WTC11 (cell line): ENCODE results near the gene LAD1. TPM values are rescaled to one million over a fixed set of nuclear protein-coding genes. Genes with fewer than 3 reads are reported as not detected.

Experiments used
- ATAC-seq: fragments of 200-7000 bp; cut with Tn5 transposase; 2 replicates; pipeline ENCODE4 v1.10.0; 2021; ENCODE audit warnings: mild to moderate bottlenecking, moderate library complexity
- CTCF ChIA-PET: fragments of 300-600 bp; sonication (Branson Sonifier 250); formaldehyde crosslinking; loops from one replicate; lab custom pipeline; 2021; ENCODE audit warnings: antibody characterized with exemption; lab: Charles Lee
- POLR2A ChIA-PET: fragments of 350-600 bp; sonication (Branson Sonifier 250); formaldehyde crosslinking; loops from one replicate; lab custom pipeline; 2021; ENCODE audit warnings: antibody characterized with exemption; lab: Charles Lee
- DNase-seq: peaks from one replicate; pipeline ENCODE4 v3.0.0; 2021; ENCODE audit warnings: low spot score
- H3K27ac Mint-ChIP-seq: 2 replicates; pipeline ENCODE4 v1.8.0; 2021; ENCODE audit warnings: mixed read lengths
- H3K27me3 Mint-ChIP-seq: 2 replicates; pipeline ENCODE4 v1.8.0; 2021; ENCODE audit warnings: low read depth, mild to moderate bottlenecking, moderate library complexity, mixed read lengths
- H3K36me3 Mint-ChIP-seq: 2 replicates; pipeline ENCODE4 v1.8.0; 2021; ENCODE audit warnings: mixed read lengths
- H3K4me1 Mint-ChIP-seq: 2 replicates; pipeline ENCODE4 v1.8.0; 2022; ENCODE audit warnings: mixed read lengths
- H3K4me3 Mint-ChIP-seq: 2 replicates; pipeline ENCODE4 v1.8.0; 2021; ENCODE audit warnings: mild to moderate bottlenecking, moderate library complexity, mixed read lengths
- H3K9me3 Mint-ChIP-seq: 2 replicates; pipeline ENCODE4 v1.8.0; 2021; ENCODE audit warnings: mixed read lengths
- CBFB ChIP-seq: sonication (generic); formaldehyde crosslinking; IDR thresholded peaks from 2 replicates; pipeline ENCODE4 v1.8.1; 2022; ENCODE audit warnings: mild to moderate bottlenecking, low read depth, missing genetic modification reagents
- FOXJ3 ChIP-seq: sonication (generic); formaldehyde crosslinking; IDR thresholded peaks from 2 replicates; pipeline ENCODE4 v1.9.0; 2021; ENCODE audit warnings: missing genetic modification reagents, mild to moderate bottlenecking, borderline replicate concordance
- GTF2I ChIP-seq: fragments of 250-450 bp; sonication (Bioruptor Pico); conservative IDR thresholded peaks from 2 replicates; pipeline ENCODE4 v1.4.0; 2021; ENCODE audit warnings: mild to moderate bottlenecking
- JAZF1 ChIP-seq: fragments of 250-450 bp; sonication (Bioruptor Pico); IDR thresholded peaks from 2 replicates; pipeline ENCODE4 v1.9.0; 2021; ENCODE audit warnings: moderate library complexity, mild to moderate bottlenecking, inconsistent platforms
- NFATC4 ChIP-seq: fragments of 250-450 bp; sonication (Bioruptor Pico); IDR thresholded peaks from 2 replicates; pipeline ENCODE4 v1.9.0; 2021; ENCODE audit warnings: mild to moderate bottlenecking
- NR2C2 ChIP-seq: sonication (generic); formaldehyde crosslinking; IDR thresholded peaks from 2 replicates; pipeline ENCODE4 v1.8.0; 2022; ENCODE audit warnings: mild to moderate bottlenecking, missing genetic modification reagents
- NR3C1 ChIP-seq: sonication (generic); formaldehyde crosslinking; conservative IDR thresholded peaks from 2 replicates; pipeline ENCODE4 v1.8.1; 2023; ENCODE audit warnings: low read depth, mild to moderate bottlenecking, missing genetic modification reagents
- RELA ChIP-seq: sonication (generic); formaldehyde crosslinking; IDR thresholded peaks from 2 replicates; pipeline ENCODE4 v1.8.1; 2022; ENCODE audit warnings: missing genetic modification reagents, mild to moderate bottlenecking, borderline replicate concordance
- RORB ChIP-seq: fragments of 250-450 bp; sonication (Bioruptor Pico); IDR thresholded peaks from 2 replicates; pipeline ENCODE4 v1.9.0; 2021; ENCODE audit warnings: mild to moderate bottlenecking
- TP53 ChIP-seq: sonication (generic); formaldehyde crosslinking; IDR thresholded peaks from 2 replicates; pipeline ENCODE4 v1.8.1; 2023; ENCODE audit warnings: mild to moderate bottlenecking, missing genetic modification reagents
- ZBTB21 ChIP-seq: sonication (generic); formaldehyde crosslinking; IDR thresholded peaks from 2 replicates; pipeline ENCODE4 v1.8.1; 2023; ENCODE audit warnings: mild to moderate bottlenecking, missing genetic modification reagents, borderline replicate concordance
- ZNF232 ChIP-seq: sonication (generic); formaldehyde crosslinking; IDR thresholded peaks from 2 replicates; pipeline ENCODE4 v1.8.0; 2022; ENCODE audit warnings: mild to moderate bottlenecking, missing genetic modification reagents
- ZNF423 ChIP-seq: fragments of 250-450 bp; sonication (Bioruptor Pico); IDR thresholded peaks from 2 replicates; pipeline ENCODE4 v2.1.2; 2022; ENCODE audit warnings: mild to moderate bottlenecking, moderate library complexity
- total RNA-seq: library from RNA; stranded (reverse); gene quantifications from 3 replicates; pipeline ENCODE4 v1.2.3, GENCODE V29; 2021
- TF ChIP-seq, protein P1 (sequence below): sonication (generic); formaldehyde crosslinking; IDR thresholded peaks from 2 replicates; pipeline ENCODE4 v1.8.1; 2023; ENCODE audit warnings: mild to moderate bottlenecking, moderate library complexity, missing genetic modification reagents
- TF ChIP-seq, protein P2 (sequence below): sonication (generic); formaldehyde crosslinking; IDR thresholded peaks from 2 replicates; pipeline ENCODE4 v1.8.1; 2022; ENCODE audit warnings: missing genetic modification reagents, borderline replicate concordance
- TF ChIP-seq, protein P3 (sequence below): sonication (generic); formaldehyde crosslinking; IDR thresholded peaks from 2 replicates; pipeline ENCODE4 v1.8.0; 2022; ENCODE audit warnings: mild to moderate bottlenecking, missing genetic modification reagents
- TF ChIP-seq, protein P4 (sequence below): sonication (generic); formaldehyde crosslinking; IDR thresholded peaks from 2 replicates; pipeline ENCODE4 v1.8.0; 2022; ENCODE audit warnings: missing genetic modification reagents
- TF ChIP-seq, protein P5 (sequence below): sonication (generic); formaldehyde crosslinking; IDR thresholded peaks from 2 replicates; pipeline ENCODE4 v1.8.0; 2022; ENCODE audit warnings: mild to moderate bottlenecking, missing genetic modification reagents
- TF ChIP-seq, protein P6 (sequence below): sonication (generic); formaldehyde crosslinking; IDR thresholded peaks from 2 replicates; pipeline ENCODE4 v1.8.1; 2023; ENCODE audit warnings: mild to moderate bottlenecking, missing genetic modification reagents, moderate library complexity
- TF ChIP-seq, protein P7 (sequence below): sonication (generic); formaldehyde crosslinking; IDR thresholded peaks from 2 replicates; pipeline ENCODE4 v1.8.1; 2022; ENCODE audit warnings: low read depth, mild to moderate bottlenecking, moderate library complexity, missing genetic modification reagents, borderline replicate concordance
- TF ChIP-seq, protein P8 (sequence below): sonication (generic); formaldehyde crosslinking; conservative IDR thresholded peaks from 2 replicates; pipeline ENCODE4 v1.8.1; 2023; ENCODE audit warnings: mild to moderate bottlenecking, low read depth, missing genetic modification reagents, moderate library complexity

LAD1 gene
- total RNA-seq, 1 experiment from 2014 or later, result 14.9 TPM

DNA sequence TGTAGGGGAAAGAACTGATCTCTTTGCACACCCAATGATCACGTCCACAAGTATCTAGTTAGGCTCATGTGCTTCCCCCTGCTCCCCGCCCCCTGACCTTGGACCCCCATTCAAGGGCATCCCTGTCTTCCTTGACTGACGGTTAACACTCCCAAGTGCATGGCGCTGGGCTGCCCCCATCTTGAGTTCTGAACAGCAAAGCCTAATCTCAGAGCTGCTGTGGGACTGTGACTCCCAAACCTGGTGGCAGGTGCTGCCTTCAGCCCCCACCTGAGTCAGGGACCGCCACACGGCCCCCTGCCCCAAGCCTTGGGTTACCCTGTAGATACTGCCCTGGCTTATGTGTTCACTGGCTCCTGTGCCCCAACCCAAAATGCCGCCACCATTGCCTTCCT is 21.5 kb upstream of the LAD1 start (continued):
- TF ChIP-seq, protein P1, sequence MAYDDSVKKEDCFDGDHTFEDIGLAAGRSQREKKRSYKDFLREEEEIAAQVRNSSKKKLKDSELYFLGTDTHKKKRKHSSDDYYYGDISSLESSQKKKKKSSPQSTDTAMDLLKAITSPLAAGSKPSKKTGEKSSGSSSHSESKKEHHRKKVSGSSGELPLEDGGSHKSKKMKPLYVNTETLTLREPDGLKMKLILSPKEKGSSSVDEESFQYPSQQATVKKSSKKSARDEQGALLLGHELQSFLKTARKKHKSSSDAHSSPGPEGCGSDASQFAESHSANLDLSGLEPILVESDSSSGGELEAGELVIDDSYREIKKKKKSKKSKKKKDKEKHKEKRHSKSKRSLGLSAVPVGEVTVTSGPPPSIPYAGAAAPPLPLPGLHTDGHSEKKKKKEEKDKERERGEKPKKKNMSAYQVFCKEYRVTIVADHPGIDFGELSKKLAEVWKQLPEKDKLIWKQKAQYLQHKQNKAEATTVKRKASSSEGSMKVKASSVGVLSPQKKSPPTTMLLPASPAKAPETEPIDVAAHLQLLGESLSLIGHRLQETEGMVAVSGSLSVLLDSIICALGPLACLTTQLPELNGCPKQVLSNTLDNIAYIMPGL (CRISPR knock-in tag), result no peak
- TF ChIP-seq, protein P2, sequence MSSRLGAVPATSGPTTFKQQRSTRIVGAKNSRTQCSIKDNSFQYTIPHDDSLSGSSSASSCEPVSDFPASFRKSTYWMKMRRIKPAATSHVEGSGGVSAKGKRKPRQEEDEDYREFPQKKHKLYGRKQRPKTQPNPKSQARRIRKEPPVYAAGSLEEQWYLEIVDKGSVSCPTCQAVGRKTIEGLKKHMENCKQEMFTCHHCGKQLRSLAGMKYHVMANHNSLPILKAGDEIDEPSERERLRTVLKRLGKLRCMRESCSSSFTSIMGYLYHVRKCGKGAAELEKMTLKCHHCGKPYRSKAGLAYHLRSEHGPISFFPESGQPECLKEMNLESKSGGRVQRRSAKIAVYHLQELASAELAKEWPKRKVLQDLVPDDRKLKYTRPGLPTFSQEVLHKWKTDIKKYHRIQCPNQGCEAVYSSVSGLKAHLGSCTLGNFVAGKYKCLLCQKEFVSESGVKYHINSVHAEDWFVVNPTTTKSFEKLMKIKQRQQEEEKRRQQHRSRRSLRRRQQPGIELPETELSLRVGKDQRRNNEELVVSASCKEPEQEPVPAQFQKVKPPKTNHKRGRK (CRISPR knock-in tag), result no peak
- TF ChIP-seq, protein P3, sequence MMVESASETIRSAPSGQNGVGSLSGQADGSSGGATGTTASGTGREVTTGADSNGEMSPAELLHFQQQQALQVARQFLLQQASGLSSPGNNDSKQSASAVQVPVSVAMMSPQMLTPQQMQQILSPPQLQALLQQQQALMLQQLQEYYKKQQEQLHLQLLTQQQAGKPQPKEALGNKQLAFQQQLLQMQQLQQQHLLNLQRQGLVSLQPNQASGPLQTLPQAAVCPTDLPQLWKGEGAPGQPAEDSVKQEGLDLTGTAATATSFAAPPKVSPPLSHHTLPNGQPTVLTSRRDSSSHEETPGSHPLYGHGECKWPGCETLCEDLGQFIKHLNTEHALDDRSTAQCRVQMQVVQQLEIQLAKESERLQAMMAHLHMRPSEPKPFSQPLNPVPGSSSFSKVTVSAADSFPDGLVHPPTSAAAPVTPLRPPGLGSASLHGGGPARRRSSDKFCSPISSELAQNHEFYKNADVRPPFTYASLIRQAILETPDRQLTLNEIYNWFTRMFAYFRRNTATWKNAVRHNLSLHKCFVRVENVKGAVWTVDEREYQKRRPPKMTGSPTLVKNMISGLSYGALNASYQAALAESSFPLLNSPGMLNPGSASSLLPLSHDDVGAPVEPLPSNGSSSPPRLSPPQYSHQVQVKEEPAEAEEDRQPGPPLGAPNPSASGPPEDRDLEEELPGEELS (CRISPR knock-in tag), result no peak
- TF ChIP-seq, protein P4, sequence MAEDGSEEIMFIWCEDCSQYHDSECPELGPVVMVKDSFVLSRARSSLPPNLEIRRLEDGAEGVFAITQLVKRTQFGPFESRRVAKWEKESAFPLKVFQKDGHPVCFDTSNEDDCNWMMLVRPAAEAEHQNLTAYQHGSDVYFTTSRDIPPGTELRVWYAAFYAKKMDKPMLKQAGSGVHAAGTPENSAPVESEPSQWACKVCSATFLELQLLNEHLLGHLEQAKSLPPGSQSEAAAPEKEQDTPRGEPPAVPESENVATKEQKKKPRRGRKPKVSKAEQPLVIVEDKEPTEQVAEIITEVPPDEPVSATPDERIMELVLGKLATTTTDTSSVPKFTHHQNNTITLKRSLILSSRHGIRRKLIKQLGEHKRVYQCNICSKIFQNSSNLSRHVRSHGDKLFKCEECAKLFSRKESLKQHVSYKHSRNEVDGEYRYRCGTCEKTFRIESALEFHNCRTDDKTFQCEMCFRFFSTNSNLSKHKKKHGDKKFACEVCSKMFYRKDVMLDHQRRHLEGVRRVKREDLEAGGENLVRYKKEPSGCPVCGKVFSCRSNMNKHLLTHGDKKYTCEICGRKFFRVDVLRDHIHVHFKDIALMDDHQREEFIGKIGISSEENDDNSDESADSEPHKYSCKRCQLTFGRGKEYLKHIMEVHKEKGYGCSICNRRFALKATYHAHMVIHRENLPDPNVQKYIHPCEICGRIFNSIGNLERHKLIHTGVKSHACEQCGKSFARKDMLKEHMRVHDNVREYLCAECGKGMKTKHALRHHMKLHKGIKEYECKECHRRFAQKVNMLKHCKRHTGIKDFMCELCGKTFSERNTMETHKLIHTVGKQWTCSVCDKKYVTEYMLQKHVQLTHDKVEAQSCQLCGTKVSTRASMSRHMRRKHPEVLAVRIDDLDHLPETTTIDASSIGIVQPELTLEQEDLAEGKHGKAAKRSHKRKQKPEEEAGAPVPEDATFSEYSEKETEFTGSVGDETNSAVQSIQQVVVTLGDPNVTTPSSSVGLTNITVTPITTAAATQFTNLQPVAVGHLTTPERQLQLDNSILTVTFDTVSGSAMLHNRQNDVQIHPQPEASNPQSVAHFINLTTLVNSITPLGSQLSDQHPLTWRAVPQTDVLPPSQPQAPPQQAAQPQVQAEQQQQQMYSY, result no peak
- TF ChIP-seq, protein P5, sequence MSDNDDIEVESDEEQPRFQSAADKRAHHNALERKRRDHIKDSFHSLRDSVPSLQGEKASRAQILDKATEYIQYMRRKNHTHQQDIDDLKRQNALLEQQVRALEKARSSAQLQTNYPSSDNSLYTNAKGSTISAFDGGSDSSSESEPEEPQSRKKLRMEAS (CRISPR knock-in tag), result no peak
- TF ChIP-seq JAZF1 (CRISPR knock-in tag) (no peak), CBFB (CRISPR knock-in tag) (no peak), NR3C1 (no peak)
- TF ChIP-seq, protein P6, sequence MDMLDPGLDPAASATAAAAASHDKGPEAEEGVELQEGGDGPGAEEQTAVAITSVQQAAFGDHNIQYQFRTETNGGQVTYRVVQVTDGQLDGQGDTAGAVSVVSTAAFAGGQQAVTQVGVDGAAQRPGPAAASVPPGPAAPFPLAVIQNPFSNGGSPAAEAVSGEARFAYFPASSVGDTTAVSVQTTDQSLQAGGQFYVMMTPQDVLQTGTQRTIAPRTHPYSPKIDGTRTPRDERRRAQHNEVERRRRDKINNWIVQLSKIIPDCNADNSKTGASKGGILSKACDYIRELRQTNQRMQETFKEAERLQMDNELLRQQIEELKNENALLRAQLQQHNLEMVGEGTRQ (CRISPR knock-in tag), result no peak

DNA sequence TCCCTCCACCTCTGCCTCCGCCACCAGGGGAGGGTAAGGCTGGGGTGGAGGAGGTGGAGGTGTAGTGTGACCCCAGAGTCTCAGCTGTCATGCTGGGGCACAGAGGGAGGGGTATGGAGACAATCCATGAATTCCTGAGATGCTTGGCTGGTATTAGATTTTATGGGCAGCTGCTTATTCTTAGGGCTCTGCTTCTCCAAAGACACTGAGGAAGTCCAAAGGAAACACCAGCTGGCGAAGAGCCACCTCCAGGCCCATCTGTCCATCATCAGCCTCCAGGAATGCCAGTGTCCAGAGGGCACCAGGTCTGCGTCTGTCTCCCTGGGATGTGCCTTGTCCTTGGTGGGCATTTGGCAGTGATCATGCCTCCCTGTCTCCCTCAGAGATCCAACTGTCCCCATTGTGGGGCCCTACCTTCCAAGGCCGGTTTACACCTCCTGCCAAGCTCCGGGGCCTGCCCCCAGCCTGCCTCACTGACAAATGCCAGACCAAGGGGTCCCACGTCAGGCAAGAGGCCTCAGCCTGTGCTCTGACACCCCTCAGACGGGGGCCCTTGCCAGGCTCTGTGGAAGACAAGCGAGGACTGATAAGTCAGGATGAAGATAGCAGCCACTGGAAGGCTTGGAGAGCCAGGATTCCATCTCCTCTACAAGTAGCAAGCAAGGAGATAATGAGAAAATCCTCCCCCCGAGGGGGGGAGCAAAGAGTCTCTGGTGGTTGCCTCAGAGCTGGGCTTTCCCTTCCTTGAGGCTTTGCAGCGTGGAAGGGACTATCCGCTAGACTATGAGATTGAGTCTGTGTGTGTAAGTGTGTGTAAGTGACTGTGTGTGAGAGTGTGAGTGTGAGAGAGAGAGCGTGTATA is 20.9 kb upstream of the LAD1 start:
- CTCF ChIA-PET, result interaction anchor here (1.1 to 2.7 kb wide), 5 partner anchors 11 to 28 kb away, joined by 3 to 10 read pairs (median 5); no protein-coding TSS in a partner anchor
- no peak overlapping the region for H3K27ac Mint-ChIP-seq
- H3K4me3 Mint-ChIP-seq, result no peak overlapping the region
- POLR2A ChIA-PET, result no interaction called here
- peaks cover 9% of the 10 kb centered on the region for H3K4me1 Mint-ChIP-seq
- peaks cover 14% of the 10 kb centered on the region for H3K36me3 Mint-ChIP-seq
- no peak for ATAC-seq
- DNase-seq, result no peak
- H3K27me3 Mint-ChIP-seq, result peaks cover 15% of the 10 kb centered on the region
- H3K9me3 Mint-ChIP-seq, result peaks cover 21% of the 10 kb centered on the region
- TF ChIP-seq ZBTB21 (CRISPR knock-in tag) (no peak), NFATC4 (CRISPR knock-in tag) (no peak), RELA (CRISPR knock-in tag) (no peak), TP53 (CRISPR knock-in tag) (no peak), ZNF232 (CRISPR knock-in tag) (no peak), NR2C2 (CRISPR knock-in tag) (no peak), FOXJ3 (CRISPR knock-in tag) (no peak), ZNF423 (CRISPR knock-in tag) (no peak), RORB (CRISPR knock-in tag) (no peak), GTF2I (CRISPR knock-in tag) (no peak)
- TF ChIP-seq, protein P7, sequence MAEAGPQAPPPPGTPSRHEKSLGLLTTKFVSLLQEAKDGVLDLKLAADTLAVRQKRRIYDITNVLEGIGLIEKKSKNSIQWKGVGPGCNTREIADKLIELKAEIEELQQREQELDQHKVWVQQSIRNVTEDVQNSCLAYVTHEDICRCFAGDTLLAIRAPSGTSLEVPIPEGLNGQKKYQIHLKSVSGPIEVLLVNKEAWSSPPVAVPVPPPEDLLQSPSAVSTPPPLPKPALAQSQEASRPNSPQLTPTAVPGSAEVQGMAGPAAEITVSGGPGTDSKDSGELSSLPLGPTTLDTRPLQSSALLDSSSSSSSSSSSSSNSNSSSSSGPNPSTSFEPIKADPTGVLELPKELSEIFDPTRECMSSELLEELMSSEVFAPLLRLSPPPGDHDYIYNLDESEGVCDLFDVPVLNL (CRISPR knock-in tag), result no peak
- TF ChIP-seq, protein P8, sequence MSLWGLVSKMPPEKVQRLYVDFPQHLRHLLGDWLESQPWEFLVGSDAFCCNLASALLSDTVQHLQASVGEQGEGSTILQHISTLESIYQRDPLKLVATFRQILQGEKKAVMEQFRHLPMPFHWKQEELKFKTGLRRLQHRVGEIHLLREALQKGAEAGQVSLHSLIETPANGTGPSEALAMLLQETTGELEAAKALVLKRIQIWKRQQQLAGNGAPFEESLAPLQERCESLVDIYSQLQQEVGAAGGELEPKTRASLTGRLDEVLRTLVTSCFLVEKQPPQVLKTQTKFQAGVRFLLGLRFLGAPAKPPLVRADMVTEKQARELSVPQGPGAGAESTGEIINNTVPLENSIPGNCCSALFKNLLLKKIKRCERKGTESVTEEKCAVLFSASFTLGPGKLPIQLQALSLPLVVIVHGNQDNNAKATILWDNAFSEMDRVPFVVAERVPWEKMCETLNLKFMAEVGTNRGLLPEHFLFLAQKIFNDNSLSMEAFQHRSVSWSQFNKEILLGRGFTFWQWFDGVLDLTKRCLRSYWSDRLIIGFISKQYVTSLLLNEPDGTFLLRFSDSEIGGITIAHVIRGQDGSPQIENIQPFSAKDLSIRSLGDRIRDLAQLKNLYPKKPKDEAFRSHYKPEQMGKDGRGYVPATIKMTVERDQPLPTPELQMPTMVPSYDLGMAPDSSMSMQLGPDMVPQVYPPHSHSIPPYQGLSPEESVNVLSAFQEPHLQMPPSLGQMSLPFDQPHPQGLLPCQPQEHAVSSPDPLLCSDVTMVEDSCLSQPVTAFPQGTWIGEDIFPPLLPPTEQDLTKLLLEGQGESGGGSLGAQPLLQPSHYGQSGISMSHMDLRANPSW (CRISPR knock-in tag), result no peak
